ENCODE results near the gene PRR36.

DNA sequence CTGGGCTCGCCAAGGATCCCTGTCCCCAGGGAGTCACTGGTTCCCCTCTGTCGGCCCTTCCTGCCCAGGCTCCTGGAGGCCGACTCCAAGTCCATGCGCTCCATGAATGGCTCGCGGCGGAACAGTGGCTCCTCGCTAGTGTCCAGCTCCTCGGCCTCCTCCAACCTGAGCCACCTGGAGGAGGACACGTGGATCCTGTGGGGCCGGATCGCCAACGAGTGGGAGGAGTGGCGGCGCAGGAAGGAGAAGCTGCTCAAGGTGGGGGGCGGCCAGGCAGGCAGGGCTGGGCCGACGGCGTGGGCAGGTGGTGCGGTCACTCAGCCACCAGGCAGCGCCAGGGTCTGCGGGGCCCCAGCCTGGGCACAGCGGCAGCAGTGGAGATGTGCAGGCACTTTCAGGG, 26.5 kb downstream of the PRR36 start:
- no peak for TF ChIP-seq ETV6 (CRISPR knock-in tag; IDR thresholded peaks at IDR 0.05)
- no peak for TF ChIP-seq CREB1 (CRISPR knock-in tag; IDR thresholded peaks at IDR 0.05)
- TF ChIP-seq, protein P1, sequence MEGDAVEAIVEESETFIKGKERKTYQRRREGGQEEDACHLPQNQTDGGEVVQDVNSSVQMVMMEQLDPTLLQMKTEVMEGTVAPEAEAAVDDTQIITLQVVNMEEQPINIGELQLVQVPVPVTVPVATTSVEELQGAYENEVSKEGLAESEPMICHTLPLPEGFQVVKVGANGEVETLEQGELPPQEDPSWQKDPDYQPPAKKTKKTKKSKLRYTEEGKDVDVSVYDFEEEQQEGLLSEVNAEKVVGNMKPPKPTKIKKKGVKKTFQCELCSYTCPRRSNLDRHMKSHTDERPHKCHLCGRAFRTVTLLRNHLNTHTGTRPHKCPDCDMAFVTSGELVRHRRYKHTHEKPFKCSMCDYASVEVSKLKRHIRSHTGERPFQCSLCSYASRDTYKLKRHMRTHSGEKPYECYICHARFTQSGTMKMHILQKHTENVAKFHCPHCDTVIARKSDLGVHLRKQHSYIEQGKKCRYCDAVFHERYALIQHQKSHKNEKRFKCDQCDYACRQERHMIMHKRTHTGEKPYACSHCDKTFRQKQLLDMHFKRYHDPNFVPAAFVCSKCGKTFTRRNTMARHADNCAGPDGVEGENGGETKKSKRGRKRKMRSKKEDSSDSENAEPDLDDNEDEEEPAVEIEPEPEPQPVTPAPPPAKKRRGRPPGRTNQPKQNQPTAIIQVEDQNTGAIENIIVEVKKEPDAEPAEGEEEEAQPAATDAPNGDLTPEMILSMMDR (IDR thresholded peaks at IDR 0.05) = no peak
- TF ChIP-seq ESRRA (CRISPR knock-in tag; IDR thresholded peaks at IDR 0.05; ENCODE audit: borderline replicate concordance) = no peak
- TF ChIP-seq, protein P2, sequence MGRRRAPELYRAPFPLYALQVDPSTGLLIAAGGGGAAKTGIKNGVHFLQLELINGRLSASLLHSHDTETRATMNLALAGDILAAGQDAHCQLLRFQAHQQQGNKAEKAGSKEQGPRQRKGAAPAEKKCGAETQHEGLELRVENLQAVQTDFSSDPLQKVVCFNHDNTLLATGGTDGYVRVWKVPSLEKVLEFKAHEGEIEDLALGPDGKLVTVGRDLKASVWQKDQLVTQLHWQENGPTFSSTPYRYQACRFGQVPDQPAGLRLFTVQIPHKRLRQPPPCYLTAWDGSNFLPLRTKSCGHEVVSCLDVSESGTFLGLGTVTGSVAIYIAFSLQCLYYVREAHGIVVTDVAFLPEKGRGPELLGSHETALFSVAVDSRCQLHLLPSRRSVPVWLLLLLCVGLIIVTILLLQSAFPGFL (CRISPR knock-in tag; IDR thresholded peaks at IDR 0.05; ENCODE audit: borderline replicate concordance) = no peak
- TF ChIP-seq ZNF263 (CRISPR knock-in tag; IDR thresholded peaks at IDR 0.05; ENCODE audit: low read depth) = no peak
- TF ChIP-seq, protein P3, sequence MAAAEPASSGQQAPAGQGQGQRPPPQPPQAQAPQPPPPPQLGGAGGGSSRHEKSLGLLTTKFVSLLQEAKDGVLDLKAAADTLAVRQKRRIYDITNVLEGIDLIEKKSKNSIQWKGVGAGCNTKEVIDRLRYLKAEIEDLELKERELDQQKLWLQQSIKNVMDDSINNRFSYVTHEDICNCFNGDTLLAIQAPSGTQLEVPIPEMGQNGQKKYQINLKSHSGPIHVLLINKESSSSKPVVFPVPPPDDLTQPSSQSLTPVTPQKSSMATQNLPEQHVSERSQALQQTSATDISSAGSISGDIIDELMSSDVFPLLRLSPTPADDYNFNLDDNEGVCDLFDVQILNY (CRISPR knock-in tag; IDR thresholded peaks at IDR 0.05) = no peak
- TF ChIP-seq TP53 (CRISPR knock-in tag; IDR thresholded peaks at IDR 0.05) = no peak
- TF ChIP-seq, protein P4, sequence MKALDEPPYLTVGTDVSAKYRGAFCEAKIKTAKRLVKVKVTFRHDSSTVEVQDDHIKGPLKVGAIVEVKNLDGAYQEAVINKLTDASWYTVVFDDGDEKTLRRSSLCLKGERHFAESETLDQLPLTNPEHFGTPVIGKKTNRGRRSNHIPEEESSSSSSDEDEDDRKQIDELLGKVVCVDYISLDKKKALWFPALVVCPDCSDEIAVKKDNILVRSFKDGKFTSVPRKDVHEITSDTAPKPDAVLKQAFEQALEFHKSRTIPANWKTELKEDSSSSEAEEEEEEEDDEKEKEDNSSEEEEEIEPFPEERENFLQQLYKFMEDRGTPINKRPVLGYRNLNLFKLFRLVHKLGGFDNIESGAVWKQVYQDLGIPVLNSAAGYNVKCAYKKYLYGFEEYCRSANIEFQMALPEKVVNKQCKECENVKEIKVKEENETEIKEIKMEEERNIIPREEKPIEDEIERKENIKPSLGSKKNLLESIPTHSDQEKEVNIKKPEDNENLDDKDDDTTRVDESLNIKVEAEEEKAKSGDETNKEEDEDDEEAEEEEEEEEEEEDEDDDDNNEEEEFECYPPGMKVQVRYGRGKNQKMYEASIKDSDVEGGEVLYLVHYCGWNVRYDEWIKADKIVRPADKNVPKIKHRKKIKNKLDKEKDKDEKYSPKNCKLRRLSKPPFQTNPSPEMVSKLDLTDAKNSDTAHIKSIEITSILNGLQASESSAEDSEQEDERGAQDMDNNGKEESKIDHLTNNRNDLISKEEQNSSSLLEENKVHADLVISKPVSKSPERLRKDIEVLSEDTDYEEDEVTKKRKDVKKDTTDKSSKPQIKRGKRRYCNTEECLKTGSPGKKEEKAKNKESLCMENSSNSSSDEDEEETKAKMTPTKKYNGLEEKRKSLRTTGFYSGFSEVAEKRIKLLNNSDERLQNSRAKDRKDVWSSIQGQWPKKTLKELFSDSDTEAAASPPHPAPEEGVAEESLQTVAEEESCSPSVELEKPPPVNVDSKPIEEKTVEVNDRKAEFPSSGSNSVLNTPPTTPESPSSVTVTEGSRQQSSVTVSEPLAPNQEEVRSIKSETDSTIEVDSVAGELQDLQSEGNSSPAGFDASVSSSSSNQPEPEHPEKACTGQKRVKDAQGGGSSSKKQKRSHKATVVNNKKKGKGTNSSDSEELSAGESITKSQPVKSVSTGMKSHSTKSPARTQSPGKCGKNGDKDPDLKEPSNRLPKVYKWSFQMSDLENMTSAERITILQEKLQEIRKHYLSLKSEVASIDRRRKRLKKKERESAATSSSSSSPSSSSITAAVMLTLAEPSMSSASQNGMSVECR (CRISPR knock-in tag; IDR thresholded peaks at IDR 0.05; ENCODE audit: borderline replicate concordance) = no peak
- no peak for TF ChIP-seq ELF4 (CRISPR knock-in tag; IDR thresholded peaks at IDR 0.05; ENCODE audit: low read depth)
- no peak for TF ChIP-seq JUN (CRISPR knock-in tag; IDR thresholded peaks at IDR 0.05)
- TF ChIP-seq, protein P5, sequence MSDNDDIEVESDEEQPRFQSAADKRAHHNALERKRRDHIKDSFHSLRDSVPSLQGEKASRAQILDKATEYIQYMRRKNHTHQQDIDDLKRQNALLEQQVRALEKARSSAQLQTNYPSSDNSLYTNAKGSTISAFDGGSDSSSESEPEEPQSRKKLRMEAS (CRISPR knock-in tag; IDR thresholded peaks at IDR 0.05) = no peak
- TF ChIP-seq, protein P6, sequence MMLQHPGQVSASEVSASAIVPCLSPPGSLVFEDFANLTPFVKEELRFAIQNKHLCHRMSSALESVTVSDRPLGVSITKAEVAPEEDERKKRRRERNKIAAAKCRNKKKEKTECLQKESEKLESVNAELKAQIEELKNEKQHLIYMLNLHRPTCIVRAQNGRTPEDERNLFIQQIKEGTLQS (CRISPR knock-in tag; conservative IDR thresholded peaks at IDR 0.05) = no peak
